Measurements from ENCODE around the gene DAPL1. TPM values are rescaled to one million over a fixed set of nuclear protein-coding genes. Genes with fewer than 3 reads are reported as not detected.

DAPL1 gene
- polyA plus RNA-seq, 1 donor from 2014 or later = 4.2 TPM

GRCh38 chr2:158808426-158808825, 13.3 kb downstream of the DAPL1 start:
- Histone ChIP-seq H3K79me2 (replicated peaks; ENCODE audit: insufficient read depth, low read length) (no peaks in the 10 kb centered on the region), H2AFZ (ENCODE audit: low read depth, low read length) (no peak overlapping the region), H3K36me3 (ENCODE audit: insufficient read depth, low read length) (no peaks in the 10 kb centered on the region), H3F3A (ENCODE audit: insufficient read depth, low read length, poor library complexity, severe bottlenecking) (no peaks in the 10 kb centered on the region), H3K27me3 (ENCODE audit: insufficient read depth, low read depth, low read length) (no peaks in the 10 kb centered on the region), H3K9ac (ENCODE audit: low read length) (no peak overlapping the region), H3K9me2 (ENCODE audit: insufficient read depth, low read length) (no peaks in the 10 kb centered on the region), H4K20me1 (ENCODE audit: insufficient read depth) (no peaks in the 10 kb centered on the region), H3K27ac (ENCODE audit: low read length) (no peak overlapping the region), H3K4me3 (ENCODE audit: low read length) (no peak overlapping the region), H3K9me3 (ENCODE audit: low read length) (no peaks in the 10 kb centered on the region), H3K4me2 (ENCODE audit: low read length) (no peak overlapping the region)
- TF ChIP-seq POLR2AphosphoS5 (IDR thresholded peaks at IDR 0.05) (no peak), RAD21 (conservative IDR thresholded peaks at IDR 0.05) (no peak), CTCF (IDR thresholded peaks at IDR 0.05; ENCODE audit: poor library complexity, severe bottlenecking) (no peak), MXI1 (conservative IDR thresholded peaks at IDR 0.05; ENCODE audit: poor library complexity, severe bottlenecking) (no peak), EP300 (conservative IDR thresholded peaks at IDR 0.05; ENCODE audit: poor library complexity, severe bottlenecking) (no peak), EZH2 (IDR thresholded peaks at IDR 0.05; ENCODE audit: borderline replicate concordance, insufficient read depth, low read length, poor library complexity, severe bottlenecking) (no peak), REST (IDR thresholded peaks at IDR 0.05; ENCODE audit: borderline replicate concordance) (no peak), SMC3 (conservative IDR thresholded peaks at IDR 0.05; ENCODE audit: poor library complexity) (no peak), TAF1 (IDR thresholded peaks at IDR 0.05; ENCODE audit: low read depth) (no peak)

GRCh38 chr2:158809816-158810215, 14.7 kb downstream of the DAPL1 start:
- Histone ChIP-seq H3K4me3 (ENCODE audit: low read length) (no peak overlapping the region), H3K27ac (ENCODE audit: low read length) (no peak overlapping the region), H3K79me2 (replicated peaks; ENCODE audit: insufficient read depth, low read length) (no peaks in the 10 kb centered on the region), H3F3A (ENCODE audit: insufficient read depth, low read length, poor library complexity, severe bottlenecking) (no peaks in the 10 kb centered on the region), H4K20me1 (ENCODE audit: insufficient read depth) (no peaks in the 10 kb centered on the region), H3K36me3 (ENCODE audit: insufficient read depth, low read length) (no peaks in the 10 kb centered on the region), H3K4me2 (ENCODE audit: low read length) (no peak overlapping the region), H2AFZ (ENCODE audit: low read depth, low read length) (no peak overlapping the region), H3K9me2 (ENCODE audit: insufficient read depth, low read length) (no peaks in the 10 kb centered on the region), H3K9me3 (ENCODE audit: low read length) (no peaks in the 10 kb centered on the region), H3K27me3 (ENCODE audit: insufficient read depth, low read depth, low read length) (no peaks in the 10 kb centered on the region), H3K9ac (ENCODE audit: low read length) (no peak overlapping the region)
- TF ChIP-seq SMC3 (conservative IDR thresholded peaks at IDR 0.05; ENCODE audit: poor library complexity) = no peak
- TF ChIP-seq TAF1 (IDR thresholded peaks at IDR 0.05; ENCODE audit: low read depth) = no peak
- TF ChIP-seq REST (IDR thresholded peaks at IDR 0.05; ENCODE audit: borderline replicate concordance) = no peak
- no peak for TF ChIP-seq MXI1 (conservative IDR thresholded peaks at IDR 0.05; ENCODE audit: poor library complexity, severe bottlenecking)
- TF ChIP-seq EP300 (conservative IDR thresholded peaks at IDR 0.05; ENCODE audit: poor library complexity, severe bottlenecking) = no peak
- no peak for TF ChIP-seq EZH2 (IDR thresholded peaks at IDR 0.05; ENCODE audit: borderline replicate concordance, insufficient read depth, low read length, poor library complexity, severe bottlenecking)
- TF ChIP-seq RAD21 (conservative IDR thresholded peaks at IDR 0.05) = no peak
- TF ChIP-seq CTCF (IDR thresholded peaks at IDR 0.05; ENCODE audit: poor library complexity, severe bottlenecking) = no peak
- TF ChIP-seq POLR2AphosphoS5 (IDR thresholded peaks at IDR 0.05) = no peak
